Stimulated activated naive CD8-positive, alpha-beta T cell treated with anti-CD3 and anti-CD28 coated beads, Interleukin-15, Interleukin-2, amounts not matched to agents 100 ng/mL and 50 ng/mL, for 24 hours (primary cell): ENCODE measurements around the gene GALNT17.

Experiments
- H3K27ac Mint-ChIP-seq: one replicate; pipeline ENCODE4 v1.8.0; 2021; ENCODE audit warnings: mild to moderate bottlenecking, mixed read lengths
- H3K27me3 Mint-ChIP-seq: one replicate; pipeline ENCODE4 v1.8.0; 2021; ENCODE audit warnings: mixed read lengths
- H3K36me3 Mint-ChIP-seq: one replicate; pipeline ENCODE4 v1.8.0; 2021; ENCODE audit warnings: low read depth, mixed read lengths
- H3K4me1 Mint-ChIP-seq: one replicate; pipeline ENCODE4 v1.8.0; 2021; ENCODE audit warnings: low read depth, mixed read lengths
- H3K4me3 Mint-ChIP-seq: one replicate; pipeline ENCODE4 v1.8.0; 2021; ENCODE audit warnings: mild to moderate bottlenecking, mixed read lengths
- H3K9me3 Mint-ChIP-seq: one replicate; pipeline ENCODE4 v1.8.0; 2021; ENCODE audit warnings: mixed read lengths

The GALNT17 gene

GRCh38 chr7:71470326-71470725, 338.4 kb downstream of the GALNT17 start:
- no peaks in the 10 kb centered on the region for H3K27me3 Mint-ChIP-seq
- H3K4me3 Mint-ChIP-seq, result no peak overlapping the region
- no peaks in the 10 kb centered on the region for H3K36me3 Mint-ChIP-seq
- H3K4me1 Mint-ChIP-seq, result no peaks in the 10 kb centered on the region
- H3K9me3 Mint-ChIP-seq, result peaks cover 35% of the 10 kb centered on the region
- H3K27ac Mint-ChIP-seq, result no peak overlapping the region

GRCh38 chr7:71470830-71471229, 338.9 kb downstream of the GALNT17 start:
- peak overlapping the region; percentile 28 for H3K27ac Mint-ChIP-seq
- no peaks in the 10 kb centered on the region for H3K36me3 Mint-ChIP-seq
- H3K4me1 Mint-ChIP-seq, result no peaks in the 10 kb centered on the region
- peaks cover 33% of the 10 kb centered on the region for H3K9me3 Mint-ChIP-seq
- no peaks in the 10 kb centered on the region for H3K27me3 Mint-ChIP-seq
- no peak overlapping the region for H3K4me3 Mint-ChIP-seq

- H3K27ac Mint-ChIP-seq, result no peak overlapping the region
- H3K4me1 Mint-ChIP-seq, result no peaks in the 10 kb centered on the region
- H3K27me3 Mint-ChIP-seq, result no peaks in the 10 kb centered on the region
- H3K4me3 Mint-ChIP-seq, result no peak overlapping the region
- H3K9me3 Mint-ChIP-seq, result peaks cover 33% of the 10 kb centered on the region
- H3K36me3 Mint-ChIP-seq, result no peaks in the 10 kb centered on the region
Observed at GRCh38 chr7:71472962-71473361, 341.0 kb downstream of the GALNT17 start.

- Mint-ChIP-seq H3K36me3 (no peaks in the 10 kb centered on the region), H3K4me1 (no peaks in the 10 kb centered on the region), H3K9me3 (peaks cover 32% of the 10 kb centered on the region), H3K4me3 (no peak overlapping the region), H3K27me3 (no peaks in the 10 kb centered on the region), H3K27ac (no peak overlapping the region)
Observed at GRCh38 chr7:71473366-71473967, 341.5 kb downstream of the GALNT17 start.

- Mint-ChIP-seq H3K4me1 (no peaks in the 10 kb centered on the region), H3K27ac (no peak overlapping the region), H3K4me3 (no peak overlapping the region), H3K36me3 (no peaks in the 10 kb centered on the region), H3K9me3 (peaks cover 21% of the 10 kb centered on the region), H3K27me3 (no peaks in the 10 kb centered on the region)
Observed at GRCh38 chr7:71477441-71477840, 345.5 kb downstream of the GALNT17 start.

- Mint-ChIP-seq H3K27ac (no peak overlapping the region), H3K9me3 (peaks cover 20% of the 10 kb centered on the region), H3K4me1 (no peaks in the 10 kb centered on the region), H3K27me3 (no peaks in the 10 kb centered on the region), H3K36me3 (no peaks in the 10 kb centered on the region), H3K4me3 (no peak overlapping the region)
Observed at GRCh38 chr7:71479231-71479630, 347.3 kb downstream of the GALNT17 start.

- Mint-ChIP-seq H3K27me3 (no peaks in the 10 kb centered on the region), H3K9me3 (peaks cover 8% of the 10 kb centered on the region), H3K4me1 (no peaks in the 10 kb centered on the region), H3K4me3 (no peak overlapping the region), H3K36me3 (no peaks in the 10 kb centered on the region), H3K27ac (no peak overlapping the region)
Observed at GRCh38 chr7:71480791-71481190, 348.8 kb downstream of the GALNT17 start.

GRCh38 chr7:71482284-71482683, 350.3 kb downstream of the GALNT17 start:
- H3K27me3 Mint-ChIP-seq, result no peaks in the 10 kb centered on the region
- no peaks in the 10 kb centered on the region for H3K9me3 Mint-ChIP-seq
- no peaks in the 10 kb centered on the region for H3K4me1 Mint-ChIP-seq
- H3K36me3 Mint-ChIP-seq, result no peaks in the 10 kb centered on the region
- no peak overlapping the region for H3K4me3 Mint-ChIP-seq
- H3K27ac Mint-ChIP-seq, result no peak overlapping the region

GRCh38 chr7:71484380-71484779, 352.4 kb downstream of the GALNT17 start:
- no peaks in the 10 kb centered on the region for H3K27me3 Mint-ChIP-seq
- H3K36me3 Mint-ChIP-seq, result no peaks in the 10 kb centered on the region
- no peaks in the 10 kb centered on the region for H3K4me1 Mint-ChIP-seq
- no peak overlapping the region for H3K27ac Mint-ChIP-seq
- H3K9me3 Mint-ChIP-seq, result no peaks in the 10 kb centered on the region
- no peak overlapping the region for H3K4me3 Mint-ChIP-seq

GRCh38 chr7:71485586-71485985, 353.6 kb downstream of the GALNT17 start:
- Mint-ChIP-seq H3K9me3 (no peaks in the 10 kb centered on the region), H3K4me3 (no peak overlapping the region), H3K36me3 (no peaks in the 10 kb centered on the region), H3K27me3 (no peaks in the 10 kb centered on the region), H3K27ac (no peak overlapping the region), H3K4me1 (no peaks in the 10 kb centered on the region)

GRCh38 chr7:71486414-71486813, 354.5 kb downstream of the GALNT17 start:
- Mint-ChIP-seq H3K27ac (no peak overlapping the region), H3K27me3 (no peaks in the 10 kb centered on the region), H3K36me3 (no peaks in the 10 kb centered on the region), H3K9me3 (no peaks in the 10 kb centered on the region), H3K4me1 (no peaks in the 10 kb centered on the region), H3K4me3 (no peak overlapping the region)

GRCh38 chr7:71486856-71487628, 355.1 kb downstream of the GALNT17 start:
- Mint-ChIP-seq H3K27ac (no peak overlapping the region), H3K27me3 (no peaks in the 10 kb centered on the region), H3K4me1 (no peaks in the 10 kb centered on the region), H3K9me3 (no peaks in the 10 kb centered on the region), H3K4me3 (no peak overlapping the region), H3K36me3 (no peaks in the 10 kb centered on the region)

GRCh38 chr7:71488308-71488707, 356.4 kb downstream of the GALNT17 start:
- Mint-ChIP-seq H3K27me3 (no peaks in the 10 kb centered on the region), H3K9me3 (peaks cover 4% of the 10 kb centered on the region), H3K4me3 (no peak overlapping the region), H3K36me3 (no peaks in the 10 kb centered on the region), H3K4me1 (no peaks in the 10 kb centered on the region), H3K27ac (no peak overlapping the region)

- Mint-ChIP-seq H3K27me3 (no peaks in the 10 kb centered on the region), H3K4me3 (no peak overlapping the region), H3K4me1 (no peaks in the 10 kb centered on the region), H3K9me3 (peaks cover 4% of the 10 kb centered on the region), H3K27ac (no peak overlapping the region), H3K36me3 (no peaks in the 10 kb centered on the region)
Observed at GRCh38 chr7:71491336-71491735, 359.4 kb downstream of the GALNT17 start.

- H3K4me1 Mint-ChIP-seq, result no peaks in the 10 kb centered on the region
- no peak overlapping the region for H3K4me3 Mint-ChIP-seq
- no peaks in the 10 kb centered on the region for H3K36me3 Mint-ChIP-seq
- H3K27ac Mint-ChIP-seq, result no peak overlapping the region
- no peaks in the 10 kb centered on the region for H3K27me3 Mint-ChIP-seq
- peaks cover 11% of the 10 kb centered on the region for H3K9me3 Mint-ChIP-seq
Observed at GRCh38 chr7:71495828-71496227, 363.9 kb downstream of the GALNT17 start.
